SHP77 (cell line): Measurements from ENCODE around the gene INTS7.
A peak's percentile ranks its signal among the peaks of the same experiment; 100 is the strongest.
"Not testable (repeated sequence)": the region's sequence is repeated elsewhere in the genome, so short reads cannot be mapped to it uniquely, and the experiment has no call there.

Experiments
- DNase-seq, 2 experiments: peaks; one replicate each; lab custom pipeline; 2025; lab: John Stamatoyannopoulos, UW

Gene INTS7

DNA sequence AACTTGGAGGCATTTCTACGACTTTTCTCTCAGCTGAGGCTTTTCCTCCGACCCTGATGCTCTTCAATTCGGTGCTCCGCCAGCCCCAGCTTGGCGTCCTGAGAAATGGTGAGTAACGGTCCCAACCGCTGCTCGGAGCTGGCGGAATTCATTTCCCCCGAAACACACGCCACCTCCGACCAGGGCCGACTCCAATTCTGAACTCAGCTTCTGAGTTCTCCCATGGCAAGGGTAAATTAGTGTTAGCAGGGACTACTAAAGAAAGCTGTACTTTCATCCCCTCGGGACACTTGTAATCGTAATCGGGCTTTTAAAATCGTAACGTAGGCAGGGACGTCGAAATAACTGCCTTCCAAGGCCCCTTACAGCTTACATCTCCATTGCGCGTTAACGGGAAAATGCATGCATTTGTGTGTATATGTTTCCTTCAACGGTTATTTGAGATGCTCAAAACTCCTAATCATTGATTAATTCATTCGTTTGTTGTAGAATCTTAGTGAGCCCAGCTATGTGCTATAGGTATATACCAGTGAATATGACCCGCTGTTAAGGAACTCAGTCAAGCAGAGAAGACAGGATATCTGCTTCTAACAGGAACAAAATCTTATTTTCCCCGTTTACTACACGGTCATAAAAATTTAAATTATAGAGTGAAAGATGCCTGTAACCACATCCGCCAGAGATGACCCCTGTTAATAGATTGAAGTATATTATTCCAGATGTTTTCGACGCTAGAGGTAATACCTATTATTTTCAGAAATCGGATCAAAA lies 663 bp upstream of the INTS7 start:
- no peak for DNase-seq

DNA sequence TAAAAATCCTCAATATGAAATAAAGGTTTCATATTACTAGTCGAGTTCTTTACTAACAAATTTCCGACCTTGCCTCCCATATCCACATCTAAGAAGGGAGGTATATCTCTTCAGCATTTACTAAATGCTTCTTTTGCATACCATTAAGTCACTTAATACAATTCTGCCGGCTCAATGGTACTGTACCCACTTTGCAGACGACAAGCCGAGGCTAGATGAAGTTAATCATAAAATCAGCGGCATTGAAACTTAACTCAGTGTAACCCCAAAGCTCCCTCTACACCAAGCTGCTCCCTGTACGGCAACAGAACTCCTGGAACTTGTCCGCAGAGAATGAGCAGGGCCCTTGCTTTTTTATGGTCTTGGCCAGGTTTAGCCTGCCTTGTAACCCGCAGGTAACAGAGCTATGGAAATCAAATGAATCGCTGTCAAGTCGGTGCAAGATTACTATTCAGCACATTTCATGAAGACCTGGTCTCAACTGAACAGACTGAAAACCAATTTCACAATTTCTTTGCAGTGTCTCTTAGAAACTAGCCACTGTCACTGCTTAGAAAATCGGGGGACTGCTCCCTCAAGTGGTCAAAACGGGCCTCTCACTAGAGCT lies 738 bp downstream of the INTS7 start:
- DNase-seq, result no peak

DNA sequence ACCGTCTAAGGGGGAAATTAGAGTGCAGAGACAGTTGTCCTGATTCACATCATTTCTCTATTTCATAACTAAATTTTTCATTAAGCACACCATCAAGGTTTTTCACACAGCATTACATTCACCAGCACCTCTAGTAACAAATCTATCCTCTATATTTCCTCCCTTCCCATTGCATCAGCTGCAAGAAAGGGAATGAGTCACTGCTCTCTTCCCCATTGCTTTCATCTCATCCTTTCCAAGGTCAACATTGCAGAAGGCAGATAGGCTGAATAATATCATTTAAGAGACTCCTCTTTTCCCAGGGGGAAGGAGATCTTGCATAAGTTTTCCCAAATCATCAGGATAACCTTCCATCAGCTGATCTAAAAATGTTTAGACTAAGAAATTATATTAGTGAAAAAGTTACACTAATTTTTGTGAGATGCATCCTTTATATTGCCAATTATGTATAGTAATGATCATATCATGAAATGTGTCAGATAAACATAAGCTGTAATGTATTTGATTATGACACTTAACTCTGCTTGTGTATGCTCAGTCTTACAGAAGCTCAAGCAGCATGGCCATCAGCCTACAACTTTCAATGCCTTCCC lies 4.3 kb downstream of the INTS7 start:
- peak in 1 of 2 experiments; percentile 1 for DNase-seq

DNA sequence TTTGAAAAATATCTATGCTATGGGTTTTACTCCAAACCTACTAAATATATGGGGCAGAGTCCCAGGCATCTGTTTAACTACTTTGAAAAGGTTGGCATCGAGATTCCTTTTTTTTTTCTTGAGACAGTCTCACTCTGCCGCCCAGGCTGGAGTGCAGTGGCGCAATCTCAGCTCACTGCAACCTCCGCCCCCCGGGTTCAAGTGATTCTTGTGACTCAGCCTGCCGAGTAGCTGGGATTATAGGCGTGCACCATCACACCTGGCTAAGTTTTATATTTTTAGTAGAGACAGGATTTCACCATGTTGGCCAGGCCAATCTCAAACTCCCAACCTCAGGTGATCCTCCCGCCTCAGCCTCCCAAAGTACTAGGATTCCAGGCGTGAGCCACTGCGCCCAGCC lies 7.6 kb downstream of the INTS7 start:
- not testable (repeated sequence) for DNase-seq

DNA sequence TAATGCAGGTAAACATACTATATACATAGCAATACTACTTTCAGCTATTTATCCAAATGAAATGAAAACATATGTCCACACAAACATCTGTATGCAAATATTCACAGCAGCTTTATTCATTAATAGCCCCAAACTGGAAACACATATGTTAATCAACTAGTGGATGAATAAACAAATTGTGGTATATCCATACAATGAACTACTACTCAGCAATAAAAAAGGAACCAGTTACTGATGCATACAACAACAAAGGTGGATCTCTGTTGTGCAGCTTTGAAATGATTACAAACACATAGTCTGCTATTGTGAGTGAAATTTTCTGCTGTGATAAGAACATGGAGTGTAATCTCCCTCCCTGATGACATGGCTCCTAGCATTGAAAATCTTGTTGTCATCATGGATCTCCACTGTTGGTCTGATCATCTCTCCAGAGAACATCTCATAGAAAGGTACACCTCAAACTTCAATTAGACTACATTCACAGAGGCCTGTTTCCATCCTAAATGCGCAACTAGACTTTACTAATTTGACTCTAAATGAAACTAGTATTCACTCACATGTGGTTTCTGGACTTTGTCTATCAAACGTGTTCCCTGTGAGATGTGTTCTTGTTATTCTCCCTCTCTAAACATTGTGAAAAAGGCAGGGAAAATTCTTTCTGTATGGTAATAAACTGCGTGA lies 10.7 kb downstream of the INTS7 start:
- no peak for DNase-seq

DNA sequence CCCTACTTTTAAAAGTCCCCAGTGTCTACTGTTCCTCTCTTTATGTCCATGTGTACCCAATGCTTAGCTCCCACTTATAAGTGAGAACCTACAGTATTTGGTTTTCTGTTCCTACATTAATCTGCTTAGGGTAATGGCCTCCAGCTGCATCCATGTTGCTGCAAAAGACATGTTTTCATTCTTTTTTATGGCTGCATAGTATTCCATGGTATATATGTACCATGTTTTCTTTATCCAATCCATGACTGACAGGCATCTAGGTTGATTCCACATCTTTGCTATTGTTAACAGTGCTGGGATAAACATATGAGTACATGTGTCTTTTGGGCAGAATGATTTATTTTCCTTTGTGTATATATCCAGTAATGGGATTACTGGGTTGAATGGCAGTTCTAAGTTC lies 12.4 kb downstream of the INTS7 start:
- not testable (repeated sequence) for DNase-seq

DNA sequence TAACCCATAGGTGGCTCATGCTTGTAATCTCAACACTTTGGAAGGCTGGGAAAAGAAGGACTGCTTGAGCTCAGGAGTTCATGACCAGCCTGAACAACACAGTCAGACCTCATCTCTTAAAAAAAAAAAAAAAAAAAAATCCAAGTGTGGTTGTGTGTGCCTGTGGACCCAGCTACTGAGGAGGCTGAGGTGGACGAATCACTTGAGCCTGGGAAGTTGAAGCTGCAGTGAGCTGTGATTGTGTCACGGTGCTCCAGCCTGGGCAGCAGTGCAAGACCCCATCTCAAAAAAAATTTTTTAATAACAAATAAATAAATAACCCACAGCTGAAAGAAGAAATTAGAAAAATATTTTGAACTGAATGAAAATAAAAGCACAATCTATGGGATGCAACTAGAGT lies 13.8 kb downstream of the INTS7 start:
- DNase-seq, result no peak

DNA sequence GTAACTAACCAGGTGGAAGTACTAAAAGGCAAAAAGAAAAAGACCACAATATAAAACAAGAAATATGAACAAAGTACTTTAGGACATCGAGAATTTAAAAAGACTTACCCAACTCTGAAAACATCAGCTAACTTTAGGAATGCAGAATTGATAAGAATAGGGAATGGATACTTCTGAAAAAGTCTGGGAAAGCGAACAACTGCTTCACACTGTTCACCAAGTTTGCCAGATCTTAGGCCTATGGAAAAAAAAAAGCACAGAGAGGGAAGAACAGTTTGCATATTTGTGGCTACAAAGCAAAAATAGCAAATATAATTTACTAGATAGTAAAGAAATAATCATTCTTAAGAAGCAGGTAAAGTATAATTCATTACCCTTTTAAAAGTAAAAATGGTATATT lies 14.4 kb downstream of the INTS7 start:
- DNase-seq, result no peak

DNA sequence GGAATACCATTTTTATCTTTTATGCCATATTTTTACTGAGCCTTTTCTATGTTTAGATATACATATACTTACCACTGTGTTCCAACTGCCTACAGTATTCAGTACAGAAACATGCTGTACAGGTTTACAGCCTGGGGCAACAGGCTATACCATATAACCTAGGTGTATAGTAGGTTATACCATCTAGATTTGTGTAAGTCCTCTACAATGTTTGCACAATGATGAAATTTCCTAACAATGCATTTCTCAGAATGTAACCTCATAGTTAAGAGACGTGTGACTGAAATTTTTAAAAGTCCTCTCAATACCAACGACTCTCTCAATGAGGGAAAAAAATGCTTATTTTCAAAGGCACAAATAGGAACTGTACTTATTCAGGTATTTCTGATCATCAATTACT lies 21.7 kb downstream of the INTS7 start:
- no peak for DNase-seq

DNA sequence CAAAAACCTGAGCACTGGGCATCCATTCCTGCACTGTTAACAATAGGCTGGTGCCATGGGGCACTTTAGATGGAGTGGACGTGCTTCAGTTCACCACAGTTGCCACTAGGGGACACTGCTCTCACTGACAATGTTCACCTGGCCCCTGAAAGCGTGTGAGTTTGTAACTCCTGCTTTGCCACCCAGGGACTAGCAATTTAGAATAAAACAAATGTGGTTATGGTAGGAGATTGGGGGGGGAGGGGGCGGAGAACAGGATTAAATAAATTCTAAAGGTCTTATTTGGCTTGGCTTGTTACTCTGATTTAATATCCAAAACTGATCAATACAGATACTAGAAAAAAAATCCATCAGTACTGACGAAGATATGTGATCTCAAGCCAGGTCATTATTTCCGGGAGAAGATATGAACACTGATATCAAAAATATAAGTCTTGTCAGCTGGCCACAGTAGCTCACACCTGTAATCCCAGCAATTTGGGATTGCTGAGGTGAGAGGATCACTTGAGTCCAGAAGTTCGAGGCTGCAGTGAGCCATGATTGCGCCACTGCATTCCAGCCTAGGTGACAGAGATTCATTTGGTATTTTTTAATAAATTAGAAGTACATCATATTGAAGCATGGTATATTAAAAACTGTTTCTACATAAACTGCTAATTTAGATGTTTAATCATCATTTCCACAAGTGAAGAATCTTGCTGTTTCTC lies 23.2 kb downstream of the INTS7 start:
- DNase-seq, result peak; percentile 44 to 54

DNA sequence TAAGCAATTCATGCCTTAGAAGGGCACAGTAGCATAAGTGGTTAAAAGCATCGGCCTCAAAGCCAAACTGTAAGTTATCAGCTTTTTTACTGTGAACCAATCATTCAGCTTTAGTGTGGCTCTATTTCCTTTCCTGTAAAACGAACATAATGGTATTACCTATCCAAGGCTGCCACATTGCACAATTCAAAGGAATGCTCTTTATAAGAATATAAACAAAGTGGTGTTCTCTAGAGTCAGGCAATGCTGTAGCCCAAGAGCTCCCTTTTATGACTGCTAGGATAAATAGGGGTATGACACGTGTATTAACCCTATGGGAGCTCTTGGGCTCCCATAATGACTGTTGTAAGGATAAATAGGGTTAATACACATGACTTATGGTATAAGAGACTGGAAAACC lies 25.4 kb downstream of the INTS7 start:
- DNase-seq, result no peak

DNA sequence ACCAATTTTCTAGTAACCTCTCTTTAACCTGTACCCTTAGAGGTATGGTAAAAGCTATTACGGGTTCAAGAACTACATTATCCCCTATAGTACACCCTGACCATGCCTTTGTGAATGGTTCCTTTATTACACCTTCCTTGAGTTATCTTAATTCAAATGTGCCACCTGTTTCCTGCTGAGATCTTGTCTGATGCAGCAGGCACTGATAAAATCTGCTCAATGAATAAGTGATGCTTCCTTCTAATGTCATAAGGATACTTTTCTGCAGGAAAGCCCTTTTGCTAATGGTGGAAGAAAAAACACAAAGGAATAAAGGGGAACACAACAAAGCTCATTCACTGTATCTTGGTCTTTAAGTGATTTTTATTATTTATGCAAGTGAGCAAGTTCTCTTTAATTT lies 25.8 kb downstream of the INTS7 start:
- DNase-seq, result no peak

DNA sequence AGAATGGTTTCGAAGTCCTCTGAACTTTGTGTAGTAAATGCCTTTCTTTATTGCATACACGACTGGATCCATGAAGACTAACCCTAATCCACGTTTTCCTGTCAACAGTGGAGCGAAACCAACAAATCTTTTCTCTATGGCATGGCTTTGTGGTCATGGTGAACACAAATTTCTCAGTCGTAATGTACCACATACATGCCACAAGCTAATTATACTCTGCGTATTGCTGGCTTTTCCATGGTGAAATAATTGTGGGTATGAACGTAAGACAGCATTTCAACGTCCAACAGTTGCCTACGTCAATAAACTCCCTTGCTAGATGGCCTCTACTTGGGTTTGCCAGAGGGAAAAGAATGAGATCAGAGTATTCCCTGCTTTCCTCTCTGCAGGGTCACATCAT lies 27.5 kb downstream of the INTS7 start:
- DNase-seq, result no peak

DNA sequence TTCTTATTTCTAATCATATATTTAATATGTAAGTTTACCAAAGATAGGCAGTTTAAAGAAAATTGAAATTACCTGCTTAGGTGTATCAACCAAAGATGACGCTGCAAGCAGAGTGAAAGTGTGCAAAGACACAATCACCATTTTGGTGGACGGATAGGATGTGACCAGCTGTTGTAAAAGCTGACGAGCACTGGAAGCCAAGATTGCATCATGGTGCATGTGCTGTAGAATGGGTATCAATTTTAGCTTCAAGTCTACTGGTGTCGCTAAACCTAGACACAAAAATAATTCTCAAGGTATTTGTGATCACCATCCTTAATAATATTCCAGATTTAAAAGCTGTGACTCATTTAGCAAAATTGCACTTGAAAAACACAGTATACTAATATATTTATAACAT lies 28.2 kb downstream of the INTS7 start:
- no peak for DNase-seq

DNA sequence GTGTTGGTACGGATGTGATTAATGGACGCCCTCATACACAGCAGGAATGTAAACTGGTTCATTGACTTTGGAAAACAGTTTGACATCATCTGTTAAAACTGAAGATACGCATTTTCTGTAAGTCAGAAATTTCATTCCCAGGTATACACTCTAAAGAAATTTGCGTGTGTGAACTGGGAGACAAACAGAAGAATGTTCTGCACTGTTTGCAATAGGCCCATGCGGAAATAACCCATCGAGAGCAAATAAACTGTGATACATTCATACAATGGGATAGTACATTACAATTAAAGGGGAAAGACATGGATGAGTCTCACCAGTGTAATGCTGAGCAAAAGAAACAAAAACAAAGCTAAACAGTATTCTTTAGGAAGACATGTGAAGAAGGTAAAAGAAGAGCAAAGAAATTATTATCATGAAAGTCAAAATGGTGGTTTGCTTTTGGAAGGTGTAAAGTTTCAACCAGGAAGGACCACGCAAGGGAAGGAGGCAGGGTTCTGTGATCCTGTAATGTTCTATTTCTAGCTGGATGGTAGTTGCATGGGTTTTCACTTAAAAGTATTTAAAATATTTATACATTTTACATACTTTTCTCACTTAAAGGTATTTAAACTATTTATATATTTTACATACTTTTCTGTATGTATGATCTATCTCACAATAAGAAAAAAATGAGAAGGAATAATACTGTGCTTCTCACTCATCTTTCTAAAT lies 30.3 kb downstream of the INTS7 start:
- DNase-seq, result no peak

DNA sequence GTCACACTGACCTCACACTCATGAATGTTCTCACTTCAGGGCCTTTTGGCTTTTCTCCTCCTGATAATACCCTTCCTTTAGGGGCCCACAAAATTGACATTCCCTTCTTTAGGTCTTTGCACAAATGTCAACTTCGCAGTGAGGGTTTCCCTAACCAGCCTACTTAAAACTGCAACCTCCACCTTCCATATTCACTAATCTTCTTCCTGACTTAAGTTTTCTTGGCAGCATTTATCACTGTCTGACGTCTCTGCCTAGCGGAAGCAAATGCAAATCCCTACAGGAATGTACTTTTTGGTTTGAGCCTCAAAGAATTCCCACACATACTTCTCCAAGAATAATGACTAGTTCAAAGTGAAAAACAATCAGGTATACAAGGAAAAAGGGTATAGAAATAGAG lies 32.8 kb downstream of the INTS7 start:
- no peak for DNase-seq

DNA sequence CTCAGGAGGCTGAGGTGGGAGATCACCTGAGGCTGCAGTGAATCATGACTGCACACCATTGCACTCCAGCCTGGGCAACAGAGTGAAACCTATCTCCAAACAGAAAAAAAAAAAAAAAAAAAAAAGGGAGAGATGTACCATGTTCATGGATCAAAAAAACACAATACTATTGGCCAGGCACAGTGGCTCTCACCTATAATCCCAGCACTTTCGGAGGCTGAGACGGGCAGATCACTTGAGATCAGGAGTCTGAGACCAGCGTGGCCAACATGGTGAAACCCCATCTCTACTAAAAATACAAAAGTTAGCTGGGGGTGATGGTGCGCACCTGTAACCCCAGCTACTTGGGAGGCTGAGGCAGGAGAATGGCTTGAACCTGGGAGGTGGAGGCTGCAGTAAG lies 37.9 kb downstream of the INTS7 start:
- not testable (repeated sequence) for DNase-seq

DNA sequence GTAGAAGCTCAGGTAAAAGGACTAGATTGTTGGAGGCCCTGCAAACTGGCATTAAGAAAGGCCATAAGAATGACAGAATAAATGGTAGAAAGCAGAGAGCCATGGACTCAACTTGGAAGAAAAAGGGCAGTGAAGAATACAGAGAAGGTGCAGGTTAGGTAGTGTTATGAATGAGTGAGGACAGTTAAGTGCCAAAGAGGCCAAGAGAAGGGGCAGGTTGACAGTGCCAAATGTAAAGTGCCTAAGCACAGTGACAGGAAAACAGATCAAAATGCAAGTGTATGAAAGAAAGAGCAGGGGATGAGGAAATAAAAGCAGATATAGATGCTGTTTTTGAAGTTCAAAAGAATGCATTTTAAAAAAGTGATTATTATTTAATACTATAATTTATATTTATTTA lies 43.7 kb downstream of the INTS7 start:
- no peak for DNase-seq

DNA sequence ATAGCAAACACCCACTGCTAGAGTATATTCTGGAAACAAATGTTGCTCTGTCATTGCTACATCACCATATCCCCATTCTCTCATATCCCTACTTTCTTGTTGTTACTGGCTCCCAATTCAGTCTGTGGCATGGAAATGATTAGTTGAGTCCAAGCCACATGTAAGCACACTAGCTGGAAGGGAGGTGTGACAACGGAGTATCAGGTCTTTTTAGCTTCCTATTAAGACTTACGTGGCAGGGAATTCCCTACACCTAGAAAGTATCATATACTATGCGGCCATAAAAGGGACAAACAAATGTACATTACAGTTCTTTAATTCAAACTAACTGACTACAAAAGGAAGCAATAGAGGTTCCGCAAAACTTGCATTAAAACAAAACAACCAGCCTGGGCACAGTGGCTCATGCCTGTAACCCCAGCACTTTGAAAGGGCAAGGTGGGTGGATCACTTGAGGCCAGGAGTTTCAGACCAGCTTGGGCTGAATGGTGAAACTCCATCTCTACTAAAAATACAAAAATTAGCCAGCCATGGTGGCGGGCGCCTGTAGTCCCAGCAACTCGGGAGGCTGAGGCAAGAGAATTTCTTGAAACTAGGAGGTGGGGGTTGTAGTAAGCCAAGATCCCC lies 48.6 kb downstream of the INTS7 start:
- no peak for DNase-seq

DNA sequence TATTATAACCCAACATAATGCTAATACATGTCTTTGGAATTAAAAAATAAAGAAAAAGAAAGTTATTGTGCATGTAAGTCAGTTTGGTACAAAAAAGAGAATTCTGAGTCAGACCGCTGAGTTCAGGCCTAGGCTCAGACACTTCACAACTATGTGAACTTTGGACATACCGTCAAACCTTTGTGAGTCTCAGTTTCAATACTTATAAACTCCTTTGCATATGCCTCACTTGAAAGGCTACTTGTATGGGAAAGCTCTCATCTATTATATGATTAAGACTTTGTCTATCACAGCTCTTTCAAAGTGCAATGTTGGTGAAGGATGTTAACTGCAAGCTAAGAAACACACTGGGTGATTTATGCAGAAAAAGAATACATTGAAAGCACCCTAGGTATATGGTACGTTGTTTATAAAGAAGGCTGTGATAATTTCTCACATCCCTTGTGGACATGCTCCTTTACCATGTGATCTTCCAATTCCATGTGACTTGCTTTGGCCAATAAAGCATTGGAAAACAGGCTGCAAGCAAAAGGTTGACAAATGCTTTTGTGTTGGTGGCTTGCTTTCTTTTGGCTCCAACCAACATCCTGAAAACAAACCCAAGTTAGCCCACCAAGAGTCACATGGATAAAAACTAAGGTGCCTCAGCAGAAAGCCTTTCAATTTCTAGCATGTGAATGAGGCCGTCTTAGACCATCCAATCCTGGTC lies 49.6 kb downstream of the INTS7 start:
- no peak for DNase-seq

DNA sequence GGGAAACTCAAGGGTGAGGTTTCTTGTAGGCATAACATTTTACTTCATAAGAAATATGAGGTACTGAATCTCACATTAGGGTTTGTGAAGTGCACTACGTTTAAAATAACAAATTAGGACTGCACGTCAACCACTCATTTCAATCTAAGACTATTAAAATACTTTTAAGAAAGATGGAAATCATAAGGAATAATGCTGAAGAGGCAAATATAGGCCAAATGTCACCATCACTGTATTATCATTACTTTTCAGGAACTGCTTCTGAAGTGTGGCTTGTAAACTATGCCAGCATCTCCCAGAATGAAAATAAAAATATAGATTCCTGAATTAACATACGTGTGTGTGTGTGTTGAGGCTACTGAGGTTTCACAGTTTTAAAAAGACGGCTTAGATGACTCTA lies 56.8 kb downstream of the INTS7 start:
- DNase-seq, result no peak
